D341Med (cell line): Measurements from ENCODE around the gene UBIAD1.
"Not testable (repeated sequence)": the region's sequence is repeated elsewhere in the genome, so short reads cannot be mapped to it uniquely, and the experiment has no call there.

Experiments
- DNase-seq: peaks from one replicate; pipeline ENCODE4 v3.0.0; 2012; ENCODE audit warnings: low spot score

Gene UBIAD1

DNA sequence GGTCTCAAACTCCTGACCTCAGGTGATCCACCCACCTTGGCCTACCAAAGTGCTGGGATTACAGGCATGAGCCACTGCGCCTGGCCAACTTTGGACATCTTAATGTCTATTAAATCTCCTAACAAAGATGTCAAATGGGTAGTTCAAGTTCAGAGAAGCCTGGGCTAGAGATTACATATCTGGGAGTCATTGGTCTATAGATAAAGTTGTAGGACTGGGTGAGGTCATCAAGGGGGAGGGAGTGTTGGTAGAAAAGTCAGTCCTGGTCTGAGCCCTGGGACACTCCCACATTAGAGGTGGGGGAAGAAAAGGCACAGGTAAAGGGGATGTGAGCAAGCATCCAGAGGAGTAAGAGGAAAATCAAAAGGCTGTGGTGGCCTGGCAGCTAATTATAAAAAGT lies 6.6 kb downstream of the UBIAD1 start:
- no peak for DNase-seq

DNA sequence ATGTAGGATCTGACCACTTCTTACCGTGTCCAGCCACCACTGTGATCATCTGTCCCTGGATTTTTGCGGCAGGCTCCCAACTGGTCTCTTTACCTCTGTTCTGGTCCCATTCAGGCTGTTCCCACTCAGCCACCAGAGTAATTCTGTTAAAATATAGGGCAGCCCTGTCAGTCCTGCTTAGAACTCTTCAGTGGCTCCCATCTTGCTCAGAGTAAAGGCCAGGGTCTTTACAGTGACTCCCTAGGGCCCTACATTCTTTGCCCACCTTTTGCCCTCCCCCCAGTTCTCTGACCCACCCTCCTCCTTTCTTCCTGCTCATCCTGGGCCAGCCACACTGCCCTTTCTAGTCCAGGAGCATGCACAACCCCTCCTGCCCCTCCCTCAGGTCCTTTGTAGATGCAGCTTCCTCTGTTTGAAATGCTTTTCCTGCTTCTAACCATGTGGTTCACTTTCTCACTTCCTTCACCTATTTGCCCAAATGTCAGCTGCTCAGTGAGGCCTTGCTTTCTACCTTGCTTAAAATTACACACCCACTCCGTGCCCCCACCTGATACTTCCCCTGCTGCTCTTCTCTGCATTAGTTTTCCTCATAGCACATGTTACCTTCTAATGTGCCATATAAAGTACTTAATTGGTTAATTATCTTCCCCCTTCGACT lies 7.8 kb downstream of the UBIAD1 start:
- no peak for DNase-seq

DNA sequence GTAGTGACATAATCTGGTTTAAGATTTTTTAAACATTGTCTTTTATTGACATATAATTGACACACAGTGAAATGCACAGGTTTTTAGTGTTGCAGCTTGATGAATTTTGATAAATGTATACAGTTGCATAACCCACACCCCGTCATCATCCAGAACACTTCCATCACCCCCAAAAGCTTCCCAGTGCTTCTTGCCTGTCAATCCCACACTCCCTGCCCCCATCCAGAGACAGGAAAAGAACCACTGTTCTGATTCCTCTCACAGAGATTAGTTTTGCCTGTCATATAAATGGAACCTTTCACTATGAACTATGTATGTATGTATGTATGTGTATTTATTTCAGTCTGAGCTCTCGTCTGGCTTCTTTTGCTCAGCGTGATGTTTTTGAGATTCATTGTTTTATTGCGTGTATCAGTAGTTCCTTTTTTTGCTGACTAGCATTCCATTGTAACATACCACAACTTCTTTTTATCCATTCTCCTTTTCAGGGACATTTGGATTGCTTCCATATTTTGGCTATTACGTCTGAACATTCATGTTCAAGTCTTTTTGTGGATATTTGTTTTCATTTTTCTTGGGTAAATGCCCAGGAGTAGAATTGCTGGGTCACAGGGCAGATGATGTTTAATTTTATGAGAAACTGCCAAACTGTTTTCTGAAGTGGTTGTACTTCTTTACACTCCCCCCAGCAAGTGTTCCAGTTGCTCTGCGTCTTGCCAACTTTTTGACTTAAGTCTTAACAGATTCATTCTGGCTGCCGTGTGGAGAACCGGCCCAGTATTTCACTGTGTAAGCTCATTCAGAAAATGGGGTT lies 8.7 kb downstream of the UBIAD1 start:
- DNase-seq, result no peak

DNA sequence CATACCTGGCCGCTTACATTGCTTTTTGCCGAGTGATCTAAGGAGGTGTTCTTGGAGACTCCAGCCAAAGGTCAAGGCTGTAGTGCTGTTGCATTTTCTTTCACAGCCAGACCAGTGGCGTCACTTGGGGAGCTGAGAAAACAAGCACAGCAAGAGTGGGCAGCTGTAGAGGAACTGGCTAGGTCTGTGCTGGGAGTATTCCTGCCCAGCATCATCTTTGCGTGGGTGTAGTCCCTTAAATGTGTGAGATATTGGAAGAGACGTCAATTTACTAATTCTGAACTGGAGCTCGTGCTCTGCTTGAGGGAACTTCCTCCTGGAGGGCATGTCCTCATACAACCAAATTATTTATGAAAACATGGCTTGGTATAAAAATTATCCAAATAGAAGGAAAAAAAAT lies 10.2 kb downstream of the UBIAD1 start:
- no peak for DNase-seq

DNA sequence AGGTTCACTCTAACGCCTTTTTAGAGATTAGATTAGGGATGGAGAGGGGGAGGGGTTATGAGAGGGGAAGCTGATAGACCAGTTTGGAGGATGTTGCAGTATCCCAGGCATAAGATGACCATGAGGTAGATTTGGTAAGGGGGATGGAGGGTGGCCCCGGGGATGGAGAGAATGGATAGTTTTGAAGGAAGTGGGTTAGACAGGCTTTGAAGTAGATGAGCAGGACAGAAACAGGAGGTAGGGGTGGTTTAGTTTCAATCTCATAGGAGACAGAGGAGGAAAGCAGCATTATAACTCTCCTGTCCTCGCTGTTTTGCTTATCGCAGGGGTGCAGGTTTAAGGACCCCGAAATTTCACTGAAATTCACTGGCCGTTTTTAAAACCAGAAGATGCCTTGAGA lies 11.8 kb downstream of the UBIAD1 start:
- no peak for DNase-seq

DNA sequence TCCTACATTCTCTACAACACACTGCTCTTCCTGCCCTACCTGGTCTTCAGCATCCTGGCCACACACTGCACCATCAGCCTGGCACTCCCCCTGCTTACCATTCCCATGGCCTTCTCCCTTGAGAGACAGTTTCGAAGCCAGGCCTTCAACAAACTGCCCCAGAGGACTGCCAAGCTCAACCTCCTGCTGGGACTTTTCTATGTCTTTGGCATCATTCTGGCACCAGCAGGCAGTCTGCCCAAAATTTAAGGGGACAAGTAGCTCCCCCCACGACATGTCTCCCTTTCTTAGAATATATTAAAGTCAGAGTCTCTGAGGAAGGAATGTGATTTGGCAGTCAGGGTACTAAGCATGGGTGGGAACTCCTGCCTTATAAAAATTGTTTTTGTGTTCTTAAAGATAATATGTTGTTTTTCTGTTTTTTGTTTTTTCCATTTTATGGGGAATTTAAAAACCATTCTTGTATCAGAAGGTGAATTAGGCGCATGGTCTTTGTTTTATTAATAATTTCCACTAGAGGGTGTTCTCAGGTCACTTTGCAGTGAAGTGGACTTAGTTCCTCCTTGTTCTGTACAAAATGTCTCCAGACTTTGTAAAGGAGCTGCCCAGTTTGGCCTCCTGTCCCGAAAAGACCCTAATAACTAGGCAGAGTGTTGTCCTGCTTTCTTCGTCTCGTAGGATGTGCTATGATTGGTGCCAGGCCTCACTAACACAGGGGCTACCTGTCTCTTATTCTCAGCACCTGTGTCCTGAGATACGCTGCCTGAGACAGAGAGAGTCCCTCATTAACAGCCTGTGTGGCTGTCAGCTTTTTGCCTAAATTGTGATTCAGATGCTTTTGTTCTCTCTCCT lies 13.1 kb downstream of the UBIAD1 start:
- no peak for DNase-seq

DNA sequence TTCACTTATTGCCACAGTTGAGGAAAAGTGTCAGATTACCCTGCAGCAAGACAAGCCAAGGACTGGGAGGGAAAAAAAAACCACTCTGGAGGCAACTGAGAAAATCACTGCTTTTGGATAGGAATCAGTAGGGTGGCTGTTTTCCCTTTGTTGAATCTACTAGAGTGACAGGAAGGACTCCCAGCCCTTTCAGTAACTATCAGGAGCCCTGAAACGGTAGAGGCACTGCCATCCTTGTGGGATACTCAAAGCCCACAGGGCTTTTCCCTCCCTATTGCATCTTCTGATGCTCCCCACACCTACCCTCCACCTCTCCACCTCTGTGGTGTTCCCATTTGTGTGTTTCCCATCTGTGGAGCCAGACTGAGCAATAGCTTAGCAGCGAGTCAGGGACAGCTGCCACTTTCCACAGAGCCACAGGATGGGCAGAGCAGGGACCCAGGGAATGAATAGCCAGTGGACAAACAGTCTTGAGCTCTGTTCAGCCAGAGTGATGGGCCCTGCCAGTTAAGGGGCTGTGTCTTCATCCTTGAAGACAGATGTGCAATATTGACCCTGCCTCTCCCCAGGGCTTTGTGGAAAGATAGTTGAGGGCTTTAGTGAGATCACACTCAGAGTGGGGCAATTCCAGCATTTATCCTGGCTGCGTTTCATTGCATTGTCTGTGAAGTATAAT lies 13.9 kb downstream of the UBIAD1 start:
- DNase-seq, result no peak

DNA sequence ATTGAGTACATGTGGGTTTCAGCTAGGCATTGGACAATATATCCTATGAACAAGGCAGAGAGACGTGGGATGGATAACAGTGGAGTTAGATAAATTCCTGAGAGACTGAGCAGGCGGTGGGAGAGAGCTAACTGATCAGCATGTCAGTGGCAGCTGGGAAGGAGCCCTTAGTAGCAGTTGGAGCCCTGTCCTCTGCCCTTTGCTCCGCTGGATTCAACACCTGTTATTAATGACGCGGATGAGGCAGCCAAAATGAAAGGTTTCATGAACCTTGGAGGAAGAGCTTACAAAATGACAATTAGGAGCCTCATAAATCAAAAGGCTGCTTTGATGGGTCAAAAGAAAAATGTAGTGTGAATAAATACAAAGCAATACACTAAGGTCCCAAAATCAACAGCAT lies 16.1 kb downstream of the UBIAD1 start:
- DNase-seq, result no peak

DNA sequence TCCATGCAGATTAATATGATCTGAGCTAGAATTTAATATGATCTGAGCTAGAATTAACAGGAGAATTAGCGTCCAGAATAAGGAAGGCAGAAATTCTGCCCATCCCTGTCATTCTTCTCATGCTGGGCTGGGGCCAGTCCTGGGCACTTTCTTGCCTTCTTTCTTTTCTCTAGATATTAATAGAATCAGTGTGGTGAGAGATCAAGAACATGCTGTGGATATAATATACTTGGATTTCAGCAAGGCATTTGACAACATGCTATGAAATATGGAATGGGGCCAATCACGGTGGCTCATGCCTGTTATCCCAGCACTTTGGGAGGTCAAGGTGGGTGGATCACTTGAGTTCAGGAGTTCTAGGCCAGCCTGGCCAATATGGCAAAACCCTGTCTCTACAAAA lies 18.1 kb downstream of the UBIAD1 start:
- no peak for DNase-seq

DNA sequence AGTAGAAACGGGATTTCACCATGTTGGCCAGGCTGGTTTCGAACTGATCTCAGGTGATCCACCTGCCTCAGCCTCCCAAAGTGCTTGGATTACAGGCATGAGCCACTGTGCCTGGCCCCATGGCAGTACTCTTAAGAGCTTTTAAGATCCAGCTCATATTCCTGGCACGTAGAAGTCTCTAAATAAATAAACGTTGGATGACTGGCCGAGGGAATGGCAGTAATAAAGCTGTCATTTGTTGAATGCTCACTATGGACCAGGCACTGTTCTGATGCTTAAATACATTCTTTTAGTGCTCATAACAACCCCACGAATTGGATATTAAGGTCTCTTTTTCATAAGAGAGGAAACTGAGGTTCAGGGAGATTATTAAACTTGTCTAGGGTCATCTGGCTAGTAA lies 20.9 kb downstream of the UBIAD1 start:
- no peak for DNase-seq

DNA sequence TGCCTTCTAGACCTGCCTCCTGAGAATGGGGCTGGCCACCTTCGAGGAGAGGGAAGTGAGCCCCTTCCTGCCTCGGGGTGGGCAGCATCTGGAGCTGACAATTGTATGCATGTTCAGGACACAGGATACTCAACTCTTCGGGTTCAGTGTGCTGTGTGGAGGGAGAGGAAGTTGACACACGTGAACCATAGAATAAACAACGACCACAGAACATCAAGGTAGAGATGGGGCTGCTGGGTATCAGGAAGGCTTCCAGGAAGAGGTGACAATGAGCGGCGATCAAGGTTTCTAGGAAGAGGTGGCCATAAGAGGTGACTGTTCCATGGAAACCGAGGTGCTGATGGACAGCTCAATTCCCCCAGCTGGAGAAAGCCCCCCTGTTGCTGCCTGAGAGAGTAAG lies 22.0 kb downstream of the UBIAD1 start:
- no peak for DNase-seq

DNA sequence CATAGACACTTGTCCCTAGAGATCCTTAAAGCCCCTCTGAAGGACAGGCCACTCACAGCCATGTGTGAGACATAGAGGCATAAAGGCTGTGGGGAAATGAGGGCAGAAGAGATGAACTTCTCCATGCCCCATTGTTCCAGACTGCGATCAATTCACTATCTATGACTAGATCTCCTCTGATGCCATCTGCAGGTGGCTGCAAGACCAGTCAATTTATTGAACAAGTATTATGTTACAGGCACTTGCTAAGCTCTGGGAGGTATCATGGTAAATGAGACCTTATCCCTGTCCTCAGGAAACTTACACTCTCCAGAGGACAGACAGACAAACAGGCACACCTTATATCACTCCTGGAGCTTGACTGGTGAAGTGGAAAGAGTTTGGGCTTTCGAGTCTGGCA lies 22.9 kb downstream of the UBIAD1 start:
- no peak for DNase-seq

DNA sequence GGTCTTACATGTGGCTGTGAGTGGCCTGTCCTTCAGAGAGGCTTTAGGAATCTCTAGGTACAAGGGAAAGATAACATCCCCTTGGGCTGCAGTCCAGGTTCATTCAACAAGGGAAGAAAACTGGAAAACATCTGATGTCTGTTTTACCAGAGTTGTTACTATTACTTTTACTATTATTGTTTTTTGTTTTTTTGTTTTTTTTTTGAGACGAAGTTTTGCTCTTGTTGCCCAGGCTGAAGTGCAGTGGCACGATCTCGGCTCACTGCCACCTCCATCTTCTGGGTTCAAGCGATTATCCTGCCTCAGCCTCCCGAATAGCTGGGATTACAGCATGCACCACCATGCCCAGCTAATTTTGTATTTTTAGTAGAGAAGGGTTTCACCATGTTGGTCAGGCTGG lies 24.8 kb downstream of the UBIAD1 start:
- DNase-seq, result not testable (repeated sequence)

DNA sequence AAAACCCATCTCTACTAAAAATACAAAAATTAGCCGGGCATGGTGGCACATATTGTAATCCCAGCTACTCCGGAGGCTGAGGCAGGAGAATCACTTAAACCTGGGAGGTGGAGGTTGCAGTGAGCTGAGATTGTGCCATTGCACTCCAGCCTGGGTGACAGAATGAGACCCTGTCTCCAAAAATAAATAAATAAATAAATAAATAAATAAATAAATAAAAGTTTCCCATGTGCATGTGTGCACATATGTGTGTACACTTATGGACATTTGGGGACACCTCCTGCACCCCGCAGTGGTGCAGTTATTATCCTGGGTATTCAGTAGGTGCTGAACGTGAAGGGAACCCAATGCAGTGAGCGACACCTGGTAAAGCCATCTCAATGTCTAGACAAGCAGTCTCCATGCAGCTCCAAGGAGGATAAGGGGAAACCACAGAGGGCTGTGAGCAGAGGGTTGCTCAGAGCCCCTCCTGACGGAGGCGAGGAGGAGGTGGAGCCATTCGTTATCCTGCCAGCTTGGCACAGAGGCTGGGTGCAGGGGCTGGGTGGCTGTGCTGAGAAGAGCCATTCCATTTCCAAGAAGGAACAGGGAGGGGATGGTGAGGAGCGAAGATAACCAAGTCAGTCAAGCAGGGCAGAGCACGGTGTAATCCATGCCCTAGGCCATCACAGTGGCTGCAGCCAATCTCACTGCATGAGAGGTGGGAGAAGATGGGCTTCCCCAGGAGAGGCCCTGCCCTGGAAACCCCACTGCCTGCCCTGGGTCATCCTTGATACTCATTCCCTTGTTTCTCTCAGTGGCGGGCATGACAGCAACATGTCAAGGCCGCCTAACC lies 25.6 kb downstream of the UBIAD1 start:
- DNase-seq, result no peak

DNA sequence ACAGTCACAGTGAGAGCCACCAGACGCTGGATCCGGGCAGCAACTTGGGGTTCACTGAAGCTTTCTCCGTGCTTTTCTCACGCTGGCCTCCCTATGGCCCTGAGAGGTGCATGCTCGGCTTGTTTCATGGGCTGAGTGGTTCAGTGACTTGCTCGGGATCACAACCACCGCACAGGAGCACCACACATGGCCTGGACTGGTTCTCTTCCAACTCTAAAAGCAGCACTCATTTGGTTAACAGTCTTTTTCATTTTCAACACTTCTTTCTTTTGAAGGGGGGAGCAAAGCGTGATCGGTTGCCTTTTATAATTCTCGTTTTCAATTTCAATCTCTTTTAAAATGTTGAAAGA lies 26.2 kb downstream of the UBIAD1 start:
- DNase-seq, result no peak

DNA sequence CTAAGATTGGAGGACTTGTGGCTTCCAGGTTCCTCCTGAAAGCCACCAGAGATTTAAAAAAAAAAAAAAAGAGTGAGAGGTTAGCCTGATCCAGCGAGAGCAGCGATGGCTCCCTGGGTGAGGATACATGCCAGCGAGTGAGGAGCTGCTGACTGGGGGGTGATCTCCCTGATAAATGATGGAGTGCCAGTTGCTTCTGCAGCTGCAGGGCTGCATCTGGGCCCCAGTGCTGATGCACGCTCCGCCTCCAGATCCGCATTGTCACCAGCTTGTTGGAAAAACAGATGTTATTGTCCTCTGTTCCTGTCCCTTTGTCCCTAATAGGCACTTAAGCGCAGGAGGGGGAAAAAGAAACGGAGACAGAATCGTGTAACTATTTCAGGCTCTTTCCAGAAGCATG lies 28.6 kb downstream of the UBIAD1 start:
- no peak for DNase-seq

DNA sequence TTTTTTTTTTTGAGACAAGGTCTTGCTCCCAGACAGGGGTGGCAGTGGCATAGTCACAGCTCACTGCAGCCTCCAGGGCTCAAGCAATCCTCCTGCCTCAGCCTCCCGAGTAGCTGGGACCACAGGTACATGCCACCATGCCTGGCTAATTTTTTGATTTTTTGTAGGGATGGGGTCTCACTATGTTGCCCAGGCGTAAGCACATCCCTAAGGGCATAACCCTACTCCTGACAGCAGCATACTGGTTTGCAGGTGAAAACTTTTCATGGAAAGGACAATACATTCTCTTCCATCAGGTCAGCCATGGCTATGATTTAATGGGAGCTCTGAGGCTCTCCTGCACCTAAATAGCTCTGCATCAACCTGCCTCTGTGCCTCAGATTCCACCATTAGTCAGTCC lies 29.4 kb downstream of the UBIAD1 start:
- DNase-seq, result no peak

DNA sequence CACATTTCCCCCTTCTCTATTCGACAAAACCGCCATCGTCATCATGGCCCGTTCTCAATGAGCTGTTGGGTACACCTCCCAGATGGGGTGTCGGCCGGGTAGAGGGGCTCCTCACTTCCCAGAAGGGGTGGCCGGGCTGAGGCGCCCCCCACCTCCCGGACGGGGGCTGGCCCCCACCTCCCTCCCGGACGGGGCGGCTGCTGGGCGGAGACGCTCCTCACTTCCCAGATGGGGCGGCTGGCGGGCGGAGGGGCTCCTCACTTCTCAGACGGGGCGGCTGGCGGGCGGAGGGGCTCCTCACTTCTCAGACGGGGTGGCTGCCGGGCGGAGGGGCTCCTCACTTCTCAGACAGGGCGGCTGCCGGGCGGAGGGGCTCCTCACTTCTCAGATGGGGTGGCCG lies 32.5 kb downstream of the UBIAD1 start:
- DNase-seq, result not testable (repeated sequence)

DNA sequence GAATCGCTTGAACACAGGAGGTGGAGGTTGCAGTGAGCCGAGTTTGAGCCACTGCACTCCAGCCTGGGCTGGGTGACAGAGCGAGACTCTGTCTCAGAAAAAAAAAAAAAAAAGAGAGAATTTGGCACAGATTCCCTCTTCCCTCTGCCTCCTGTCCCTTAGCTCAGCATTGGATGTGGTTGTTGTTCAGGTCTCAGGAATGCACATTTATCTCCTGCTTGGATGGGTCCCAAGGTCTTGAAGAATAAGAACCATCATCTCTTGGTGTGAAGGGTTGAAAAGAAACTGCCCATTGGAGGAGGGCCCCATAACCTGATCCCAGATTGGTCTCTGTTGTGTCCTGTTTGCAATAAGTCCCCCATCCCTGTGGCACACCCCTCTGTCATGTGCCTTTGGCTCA lies 34.9 kb downstream of the UBIAD1 start:
- no peak for DNase-seq

DNA sequence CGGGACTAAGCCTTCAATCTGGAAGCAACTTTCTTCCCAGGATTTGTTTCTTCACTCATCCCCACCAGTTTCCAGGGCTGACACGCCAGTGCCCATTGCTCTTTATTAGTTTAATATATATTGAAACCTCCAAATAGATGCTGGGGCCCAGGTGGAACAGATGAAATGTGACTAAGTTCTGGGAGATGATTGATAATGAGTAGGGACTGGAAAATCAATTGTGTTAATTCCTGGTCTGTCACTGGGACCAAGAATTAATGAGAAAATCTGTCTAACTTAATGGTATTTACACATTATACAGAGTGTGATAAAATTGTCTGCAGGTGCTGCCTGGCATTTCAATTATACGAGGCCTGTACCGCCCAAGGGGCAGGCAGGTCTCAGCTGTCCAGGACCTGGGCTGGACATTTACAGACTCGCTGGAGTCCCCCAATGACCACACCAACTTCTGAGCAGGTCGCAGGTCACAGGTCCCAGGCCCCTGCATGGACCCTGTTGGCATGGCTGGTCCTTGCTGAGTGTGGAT lies 35.8 kb downstream of the UBIAD1 start:
- DNase-seq, result no peak

DNA sequence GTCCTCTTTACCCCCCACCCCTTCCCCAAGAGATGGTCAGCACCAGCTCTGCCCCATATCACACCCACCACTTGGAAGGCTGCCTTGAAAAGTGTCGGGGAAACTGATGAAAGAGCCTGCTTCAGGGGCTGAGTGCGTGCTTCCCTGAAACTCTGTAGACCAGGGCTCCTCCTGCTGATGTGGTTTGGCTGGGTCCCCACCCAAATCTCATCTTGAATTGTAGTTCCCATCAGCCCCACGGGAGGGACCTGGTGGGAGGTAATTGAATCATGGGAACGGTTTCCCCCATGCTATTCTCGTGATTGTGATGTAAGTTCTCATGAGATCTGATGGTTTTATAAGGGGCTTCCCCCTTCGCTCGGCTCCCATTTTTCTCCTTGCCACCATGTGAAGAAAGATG lies 36.4 kb downstream of the UBIAD1 start:
- no peak for DNase-seq
